Endodermal cell (in vitro differentiated cells): ENCODE data around the gene METAP1. TPM values are rescaled to one million over a fixed set of nuclear protein-coding genes. Genes with fewer than 3 reads are reported as not detected.

Source experiments
- DNase-seq: peaks from one replicate; pipeline ENCODE4 v3.0.0-alpha.2; 2017
- H3K27ac ChIP-seq: 2 replicates; pipeline ENCODE4 v1.5.1; 2013; ENCODE audit warnings: mild to moderate bottlenecking, low read depth, low read length, moderate library complexity
- H3K27me3 ChIP-seq: 2 replicates; pipeline ENCODE4 v1.6.1; 2013; ENCODE audit warnings: mild to moderate bottlenecking, low read length, moderate library complexity; ENCODE audit not compliant: insufficient read depth, control insufficient read depth, poor library complexity, severe bottlenecking
- H3K36me3 ChIP-seq: 2 replicates; pipeline ENCODE4 v1.7.0; 2013; ENCODE audit warnings: mild to moderate bottlenecking, low read length, moderate library complexity; ENCODE audit not compliant: control insufficient read depth, insufficient read depth
- H3K4me1 ChIP-seq: one replicate; pipeline ENCODE4 v1.7.0; 2013; ENCODE audit warnings: low read length; ENCODE audit not compliant: control insufficient read depth, insufficient read depth
- H3K4me3 ChIP-seq: 2 replicates; pipeline ENCODE4 v1.5.1; 2013; ENCODE audit warnings: mild to moderate bottlenecking, low read length, moderate library complexity
- H3K9ac ChIP-seq: 2 replicates; pipeline ENCODE4 v1.6.1; 2013; ENCODE audit warnings: mild to moderate bottlenecking, low read length, moderate library complexity; ENCODE audit not compliant: poor library complexity, severe bottlenecking; ENCODE audit errors: extremely low read depth
- H3K9me3 ChIP-seq: 2 replicates; pipeline ENCODE4 v1.6.1; 2013; ENCODE audit warnings: mild to moderate bottlenecking, low read length, moderate library complexity; ENCODE audit not compliant: control insufficient read depth
- H3K27ac Mint-ChIP-seq: 2 replicates; pipeline ENCODE4 v1.8.0; 2020; ENCODE audit warnings: mixed read lengths
- H3K27me3 Mint-ChIP-seq: 2 replicates; pipeline ENCODE4 v1.8.0; 2021; ENCODE audit warnings: mild to moderate bottlenecking, mixed read lengths; ENCODE audit not compliant: insufficient read depth
- H3K36me3 Mint-ChIP-seq: 2 replicates; pipeline ENCODE4 v1.8.0; 2020; ENCODE audit warnings: low read depth, mixed read lengths
- H3K4me1 Mint-ChIP-seq: 2 replicates; pipeline ENCODE4 v1.8.0; 2020; ENCODE audit warnings: mixed read lengths
- H3K4me3 Mint-ChIP-seq: 2 replicates; pipeline ENCODE4 v1.8.0; 2020; ENCODE audit warnings: mild to moderate bottlenecking, moderate library complexity, mixed read lengths
- H3K9me3 Mint-ChIP-seq: 2 replicates; pipeline ENCODE4 v1.8.0; 2020; ENCODE audit warnings: mild to moderate bottlenecking, mixed read lengths
- WGBS, 2 experiments: methylation state at CpG; one replicate each; pipeline versions ENCODE4 v1.1.5 to v1.1.7; 2013; ENCODE audit warnings: missing lambda C conversion rate in 2 of 2, mixed read lengths in 1 of 2; ENCODE audit not compliant: insufficient coverage in 1 of 2, insufficient read length in 1 of 2; 5-methylcytosine and 5-hydroxymethylcytosine counted together
- long read RNA-seq, 4 experiments: library from polyadenylated mRNA in 2 of 4; library from RNA in 1 of 4; library from capped mRNA in 1 of 4; stranded (forward) in 3 of 4; unstranded in 1 of 4; transcript quantifications; one replicate each; pipeline ENCODE4 v2.0.0, GENCODE V29; 2020 to 2021; ENCODE audit warnings: inconsistent platforms in 1 of 4
- polyA plus RNA-seq, 2 experiments: library from polyadenylated mRNA; stranded (reverse); fragments of 50-300 nt; gene quantifications; one replicate each; pipeline ENCODE4 v1.2.3, GENCODE V29; 2013
- total RNA-seq, 2 donors: library from RNA; stranded (reverse); fragmentation: NEBNext Ultra II Directional in 1 of 2; extraction: Animal tissue kit (Norgen Biotek cat#: 25700) in 1 of 2; gene quantifications; 2 replicates in 1 of 2; 3 replicates in 1 of 2; pipeline ENCODE4 v1.2.1, GENCODE V29; 2021
- TF ChIP-seq, protein P1 (sequence below): fragments of 200-600 bp; sonication (generic); conservative IDR thresholded peaks from 2 replicates; pipeline ENCODE4 v1.5.0; 2021; ENCODE audit warnings: antibody characterized with exemption, mild to moderate bottlenecking

The METAP1 gene
- 10 to 100 TPM; 51.0 to 53.0 TPM for total RNA-seq
- 51.9 TPM for polyA plus RNA-seq (2013, experiment 1 of 2)
- polyA plus RNA-seq (2013, experiment 2 of 2) = 48.6 TPM
- long read RNA-seq, experiment 1, transcript METAP1-201 (11 exons, 2,791 nt) = major isoform, 11 of 19 reads
- long read RNA-seq, experiment 1, partial matches to known transcripts = 8 of 19 reads
- long read RNA-seq, experiment 1, other reads (novel, unspliced or antisense) = 0 of 19 reads
- long read RNA-seq, experiment 2, transcript METAP1-201 (11 exons, 2,791 nt) = major isoform, 52 of 71 reads
- long read RNA-seq, experiment 2, partial matches to known transcripts = 6 of 71 reads
- long read RNA-seq, experiment 2, other reads (novel, unspliced or antisense) = 13 of 71 reads
- long read RNA-seq, experiment 3, transcript METAP1-201 (11 exons, 2,791 nt) = major isoform, 362 of 431 reads
- long read RNA-seq, experiment 3, partial matches to known transcripts = 9 of 431 reads
- long read RNA-seq, experiment 3, other reads (novel, unspliced or antisense) = 60 of 431 reads
- long read RNA-seq, experiment 4, transcript METAP1-201 (11 exons, 2,791 nt) = major isoform, 21 of 27 reads
- long read RNA-seq, experiment 4, partial matches to known transcripts = 0 of 27 reads
- long read RNA-seq, experiment 4, other reads (novel, unspliced or antisense) = 6 of 27 reads

GRCh38 chr4:98995183-98996055, at the start of gene METAP1:
TSS of gene METAP1 (plus strand) at chr4:98995721. CDS start at chr4:98995754, 33 bp downstream.
- 0 to 3% methylated on average over 9 to 94 of the region's 94 CpGs for WGBS, 2 experiments
- H3K9ac ChIP-seq = peak within 1 kb of the TSS; percentile 77

DNA sequence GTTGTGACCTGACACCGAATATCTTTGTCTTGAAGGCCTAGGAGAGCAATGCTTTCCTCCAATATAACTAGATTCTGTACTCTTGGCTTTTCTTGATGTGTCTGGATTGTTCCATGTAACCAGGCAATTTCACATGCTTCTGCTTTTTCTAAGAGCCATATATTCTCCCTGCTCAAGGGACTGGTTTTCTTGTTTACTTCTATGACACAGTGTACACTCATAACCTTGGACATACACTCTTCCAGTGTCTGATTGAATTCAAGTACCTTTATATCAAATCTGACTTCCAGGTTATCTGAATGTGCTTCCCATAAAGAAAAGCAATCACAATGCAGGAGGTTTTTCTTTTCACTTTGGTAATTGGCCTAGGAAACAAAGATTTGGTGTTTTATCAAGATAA, 49.2 kb upstream of the METAP1 start:
- TF ChIP-seq, protein P1, sequence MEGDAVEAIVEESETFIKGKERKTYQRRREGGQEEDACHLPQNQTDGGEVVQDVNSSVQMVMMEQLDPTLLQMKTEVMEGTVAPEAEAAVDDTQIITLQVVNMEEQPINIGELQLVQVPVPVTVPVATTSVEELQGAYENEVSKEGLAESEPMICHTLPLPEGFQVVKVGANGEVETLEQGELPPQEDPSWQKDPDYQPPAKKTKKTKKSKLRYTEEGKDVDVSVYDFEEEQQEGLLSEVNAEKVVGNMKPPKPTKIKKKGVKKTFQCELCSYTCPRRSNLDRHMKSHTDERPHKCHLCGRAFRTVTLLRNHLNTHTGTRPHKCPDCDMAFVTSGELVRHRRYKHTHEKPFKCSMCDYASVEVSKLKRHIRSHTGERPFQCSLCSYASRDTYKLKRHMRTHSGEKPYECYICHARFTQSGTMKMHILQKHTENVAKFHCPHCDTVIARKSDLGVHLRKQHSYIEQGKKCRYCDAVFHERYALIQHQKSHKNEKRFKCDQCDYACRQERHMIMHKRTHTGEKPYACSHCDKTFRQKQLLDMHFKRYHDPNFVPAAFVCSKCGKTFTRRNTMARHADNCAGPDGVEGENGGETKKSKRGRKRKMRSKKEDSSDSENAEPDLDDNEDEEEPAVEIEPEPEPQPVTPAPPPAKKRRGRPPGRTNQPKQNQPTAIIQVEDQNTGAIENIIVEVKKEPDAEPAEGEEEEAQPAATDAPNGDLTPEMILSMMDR = no peak
- no peaks in the 10 kb centered on the region for H3K36me3 ChIP-seq
- H3K4me3 ChIP-seq = no peak overlapping the region
- DNase-seq = no peak
- no peak overlapping the region for H3K9ac ChIP-seq
- no peaks in the 10 kb centered on the region for H3K9me3 ChIP-seq
- Mint-ChIP-seq H3K4me1 (no peaks in the 10 kb centered on the region), H3K36me3 (no peaks in the 10 kb centered on the region), H3K9me3 (no peaks in the 10 kb centered on the region), H3K27ac (no peak overlapping the region), H3K4me3 (no peak overlapping the region), H3K27me3 (no peaks in the 10 kb centered on the region)
- 100% methylated on average over 1 of the region's 1 CpG for WGBS, 2 experiments
- H3K4me1 ChIP-seq = no peaks in the 10 kb centered on the region
- no peak overlapping the region for H3K27ac ChIP-seq
- no peaks in the 10 kb centered on the region for H3K27me3 ChIP-seq

More at GRCh38 chr4:98995183-98996055, at the start of gene METAP1:
- Mint-ChIP-seq H3K4me3 (peak within 1 kb of the TSS; percentile 74), H3K9me3 (peaks cover 6% of the 10 kb centered on the region), H3K27me3 (no peaks in the 10 kb centered on the region), H3K36me3 (no peaks in the 10 kb centered on the region), H3K4me1 (peaks cover 18% of the 10 kb centered on the region), H3K27ac (peak within 1 kb of the TSS; percentile 88)
- peak within 1 kb of the TSS; percentile 85 for H3K27ac ChIP-seq
- peak within 1 kb of the TSS; percentile 92 for H3K4me3 ChIP-seq
- H3K36me3 ChIP-seq = no peaks in the 10 kb centered on the region
- TF ChIP-seq, protein P1 = peak; percentile 74
- peak; percentile 98 for DNase-seq
- peaks cover 6% of the 10 kb centered on the region for H3K4me1 ChIP-seq
- no peaks in the 10 kb centered on the region for H3K9me3 ChIP-seq
- no peaks in the 10 kb centered on the region for H3K27me3 ChIP-seq

DNA sequence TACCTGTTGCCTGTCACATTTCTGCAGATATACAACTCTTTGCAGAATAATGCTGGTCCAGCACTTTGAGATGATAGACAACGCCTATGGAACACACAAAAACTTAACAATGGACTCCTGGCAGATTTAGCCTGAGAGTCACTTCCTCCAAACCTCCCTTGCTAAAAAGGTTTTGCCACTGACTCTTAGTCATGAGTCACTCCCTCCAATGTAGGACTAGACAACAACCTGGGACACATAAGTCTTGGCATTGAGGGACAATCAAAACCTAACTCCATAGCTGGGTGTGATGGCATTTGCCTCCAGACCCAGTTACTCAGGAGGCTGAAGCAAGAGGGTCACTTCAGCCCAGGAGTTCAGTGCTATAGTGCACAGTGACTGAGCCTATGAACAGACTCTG, 44.6 kb upstream of the METAP1 start:
- no peaks in the 10 kb centered on the region for H3K4me1 Mint-ChIP-seq
- no peak overlapping the region for H3K9ac ChIP-seq
- no peaks in the 10 kb centered on the region for H3K36me3 ChIP-seq
- H3K4me3 Mint-ChIP-seq = no peak overlapping the region
- no peak for DNase-seq
- no peak overlapping the region for H3K4me3 ChIP-seq
- no peak overlapping the region for H3K27ac Mint-ChIP-seq
- peaks cover under 1% of the 10 kb centered on the region for H3K9me3 Mint-ChIP-seq
- no peaks in the 10 kb centered on the region for H3K4me1 ChIP-seq
- no peaks in the 10 kb centered on the region for H3K27me3 Mint-ChIP-seq
- TF ChIP-seq, protein P1 = no peak
- no peaks in the 10 kb centered on the region for H3K9me3 ChIP-seq
- H3K36me3 Mint-ChIP-seq = no peaks in the 10 kb centered on the region
- no peaks in the 10 kb centered on the region for H3K27me3 ChIP-seq
- H3K27ac ChIP-seq = no peak overlapping the region
- 90 to 92% methylated on average over 1 of the region's 1 CpG for WGBS, 2 experiments
